ENCODE measurements around the gene MIR17HG. TPM values are rescaled to one million over a fixed set of nuclear protein-coding genes. Genes with fewer than 3 reads are reported as not detected.

Gene MIR17HG
- total and polyA plus RNA-seq, 2 donors (not counting 1 experiment from before 2014, with no cell fraction given): 0.42 to 3.3 TPM

- DNase-seq (ENCODE audit: low read depth in 2 of 2): no peak
- Histone ChIP-seq H3K4me1 (ENCODE audit: control insufficient read depth, extremely low read depth, insufficient read depth, low read length) (no peaks in the 10 kb centered on the region), H3K36me3 (ENCODE audit: control insufficient read depth, insufficient read depth, low read length) (no peaks in the 10 kb centered on the region), H3K79me2 (ENCODE audit: control insufficient read depth, insufficient read depth, low read length) (no peaks in the 10 kb centered on the region), H3K9me3 (ENCODE audit: control insufficient read depth, insufficient read depth, low read depth, low read length) (no peaks in the 10 kb centered on the region), H3K27ac (ENCODE audit: insufficient read depth, low read length) (no peak overlapping the region), H2AFZ (ENCODE audit: low read length) (no peak overlapping the region), H4K20me1 (ENCODE audit: control insufficient read depth, extremely low read depth, insufficient read depth, low read length) (no peaks in the 10 kb centered on the region), H3K27me3 (ENCODE audit: control insufficient read depth, insufficient read depth, low read length) (no peaks in the 10 kb centered on the region), H3K4me2 (ENCODE audit: extremely low read depth, insufficient read depth, low read length) (no peak overlapping the region), H3K9ac (ENCODE audit: insufficient read depth, low read length) (no peak overlapping the region), H3K4me3 (replicated peaks in 1 of 4; ENCODE audit: control extremely low read depth in 1 of 4, insufficient read depth in 1 of 4, low read depth in 3 of 4, low read length in 4 of 4) (no peak overlapping the region)
- TF ChIP-seq CTCF (conservative IDR thresholded peaks at IDR 0.05 in 1 of 2, IDR thresholded peaks at IDR 0.05 in 1 of 2; ENCODE audit: low read depth in 1 of 2, low read length in 2 of 2) (no peak), EZH2 (IDR thresholded peaks at IDR 0.05; ENCODE audit: low read length, missing control alignments) (no peak)
Measured at GRCh38 chr13:91362908-91363307, 15.4 kb downstream of the MIR17HG start.

DNA sequence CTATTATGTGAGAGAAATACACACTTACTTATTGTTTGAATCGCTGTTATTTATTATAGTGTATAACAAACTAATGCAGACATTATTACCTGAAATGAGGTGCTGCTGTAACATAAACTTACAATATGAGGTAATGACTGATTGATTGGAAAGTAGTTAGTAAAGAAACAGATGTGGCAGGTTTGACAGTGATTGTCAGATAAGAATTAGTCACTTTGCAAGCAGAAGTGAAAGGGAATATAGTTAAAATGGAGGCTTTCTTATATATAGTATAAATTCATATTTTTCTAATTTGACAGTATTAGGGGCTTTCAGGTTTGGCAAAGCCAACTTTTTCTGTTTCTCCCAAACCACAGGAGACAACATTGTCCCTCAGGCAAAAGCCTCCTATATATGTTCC lies 20.6 kb downstream of the MIR17HG start:
- DNase-seq (ENCODE audit: low read depth in 2 of 2): no peak
- no peaks in the 10 kb centered on the region for H3K9me3 ChIP-seq (ENCODE audit: control insufficient read depth, insufficient read depth, low read depth, low read length)
- H4K20me1 ChIP-seq (ENCODE audit: control insufficient read depth, extremely low read depth, insufficient read depth, low read length): no peaks in the 10 kb centered on the region
- H3K79me2 ChIP-seq (ENCODE audit: control insufficient read depth, insufficient read depth, low read length): no peaks in the 10 kb centered on the region
- no peaks in the 10 kb centered on the region for H3K27me3 ChIP-seq (ENCODE audit: control insufficient read depth, insufficient read depth, low read length)
- no peak overlapping the region for H3K9ac ChIP-seq (ENCODE audit: insufficient read depth, low read length)
- no peaks in the 10 kb centered on the region for H3K36me3 ChIP-seq (ENCODE audit: control insufficient read depth, insufficient read depth, low read length)
- no peak overlapping the region for H3K4me2 ChIP-seq (ENCODE audit: extremely low read depth, insufficient read depth, low read length)
- no peak overlapping the region for H3K4me3 ChIP-seq (replicated peaks in 1 of 4; ENCODE audit: control extremely low read depth in 1 of 4, insufficient read depth in 1 of 4, low read depth in 3 of 4, low read length in 4 of 4)
- no peak overlapping the region for H2AFZ ChIP-seq (ENCODE audit: low read length)
- no peak for TF ChIP-seq CTCF (conservative IDR thresholded peaks at IDR 0.05 in 1 of 2, IDR thresholded peaks at IDR 0.05 in 1 of 2; ENCODE audit: low read depth in 1 of 2, low read length in 2 of 2)
- no peak for TF ChIP-seq EZH2 (IDR thresholded peaks at IDR 0.05; ENCODE audit: low read length, missing control alignments)
- H3K4me1 ChIP-seq (ENCODE audit: control insufficient read depth, extremely low read depth, insufficient read depth, low read length): peaks cover 2% of the 10 kb centered on the region
- no peak overlapping the region for H3K27ac ChIP-seq (ENCODE audit: insufficient read depth, low read length)

GRCh38 chr13:91368676-91369440 lies 21.4 kb downstream of the MIR17HG start:
- no peak overlapping the region for H3K4me2 ChIP-seq (ENCODE audit: extremely low read depth, insufficient read depth, low read length)
- TF ChIP-seq EZH2 (IDR thresholded peaks at IDR 0.05; ENCODE audit: low read length, missing control alignments): no peak
- TF ChIP-seq CTCF (conservative IDR thresholded peaks at IDR 0.05 in 1 of 2, IDR thresholded peaks at IDR 0.05 in 1 of 2; ENCODE audit: low read depth in 1 of 2, low read length in 2 of 2): no peak
- H4K20me1 ChIP-seq (ENCODE audit: control insufficient read depth, extremely low read depth, insufficient read depth, low read length): no peaks in the 10 kb centered on the region

More at GRCh38 chr13:91368676-91369440, 21.4 kb downstream of the MIR17HG start:
- H3K79me2 ChIP-seq (ENCODE audit: control insufficient read depth, insufficient read depth, low read length): no peaks in the 10 kb centered on the region
- H2AFZ ChIP-seq (ENCODE audit: low read length): no peak overlapping the region
- no peaks in the 10 kb centered on the region for H3K36me3 ChIP-seq (ENCODE audit: control insufficient read depth, insufficient read depth, low read length)
- no peak overlapping the region for H3K27ac ChIP-seq (ENCODE audit: insufficient read depth, low read length)
- DNase-seq (ENCODE audit: low read depth in 2 of 2): peak in 1 of 2 donors; percentile 49
- no peaks in the 10 kb centered on the region for H3K27me3 ChIP-seq (ENCODE audit: control insufficient read depth, insufficient read depth, low read length)
- H3K9me3 ChIP-seq (ENCODE audit: control insufficient read depth, insufficient read depth, low read depth, low read length): no peaks in the 10 kb centered on the region
- no peak overlapping the region for H3K9ac ChIP-seq (ENCODE audit: insufficient read depth, low read length)
- no peak overlapping the region for H3K4me3 ChIP-seq (replicated peaks in 1 of 4; ENCODE audit: control extremely low read depth in 1 of 4, insufficient read depth in 1 of 4, low read depth in 3 of 4, low read length in 4 of 4)
- peaks cover 2% of the 10 kb centered on the region for H3K4me1 ChIP-seq (ENCODE audit: control insufficient read depth, extremely low read depth, insufficient read depth, low read length)

All from fibroblast of lung (primary cell).